Measurements from ENCODE around the gene RBM17.
"Not testable (repeated sequence)": the region's sequence is repeated elsewhere in the genome, so short reads cannot be mapped to it uniquely, and the experiment has no call there.

Gene RBM17

DNA sequence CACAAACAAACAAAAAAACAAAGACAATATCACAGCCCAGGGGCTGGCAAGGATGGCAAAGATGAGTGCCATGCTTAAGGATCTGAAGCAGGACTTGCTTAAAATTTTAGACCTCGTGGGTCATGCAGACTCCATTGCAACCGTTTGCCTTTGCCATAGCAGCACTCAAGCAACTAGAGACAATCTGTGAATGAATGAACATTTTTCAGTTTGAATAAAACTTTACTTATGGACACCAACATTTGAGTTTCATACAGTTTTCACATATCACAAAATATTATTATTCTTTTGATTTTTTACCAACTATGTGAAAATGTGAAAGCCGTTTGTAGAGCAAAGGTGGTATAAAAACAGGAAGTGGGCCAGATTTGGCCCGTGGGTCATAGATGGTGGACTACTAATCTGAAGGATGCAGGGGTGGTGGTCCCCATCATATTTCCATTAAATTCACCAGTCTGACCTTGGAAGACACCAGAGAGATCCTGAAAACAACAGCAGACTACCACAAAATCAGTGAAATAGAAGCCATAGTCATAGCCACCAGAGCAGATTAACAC lies 8.3 kb upstream of the RBM17 start:
- DNase-seq = no peak

DNA sequence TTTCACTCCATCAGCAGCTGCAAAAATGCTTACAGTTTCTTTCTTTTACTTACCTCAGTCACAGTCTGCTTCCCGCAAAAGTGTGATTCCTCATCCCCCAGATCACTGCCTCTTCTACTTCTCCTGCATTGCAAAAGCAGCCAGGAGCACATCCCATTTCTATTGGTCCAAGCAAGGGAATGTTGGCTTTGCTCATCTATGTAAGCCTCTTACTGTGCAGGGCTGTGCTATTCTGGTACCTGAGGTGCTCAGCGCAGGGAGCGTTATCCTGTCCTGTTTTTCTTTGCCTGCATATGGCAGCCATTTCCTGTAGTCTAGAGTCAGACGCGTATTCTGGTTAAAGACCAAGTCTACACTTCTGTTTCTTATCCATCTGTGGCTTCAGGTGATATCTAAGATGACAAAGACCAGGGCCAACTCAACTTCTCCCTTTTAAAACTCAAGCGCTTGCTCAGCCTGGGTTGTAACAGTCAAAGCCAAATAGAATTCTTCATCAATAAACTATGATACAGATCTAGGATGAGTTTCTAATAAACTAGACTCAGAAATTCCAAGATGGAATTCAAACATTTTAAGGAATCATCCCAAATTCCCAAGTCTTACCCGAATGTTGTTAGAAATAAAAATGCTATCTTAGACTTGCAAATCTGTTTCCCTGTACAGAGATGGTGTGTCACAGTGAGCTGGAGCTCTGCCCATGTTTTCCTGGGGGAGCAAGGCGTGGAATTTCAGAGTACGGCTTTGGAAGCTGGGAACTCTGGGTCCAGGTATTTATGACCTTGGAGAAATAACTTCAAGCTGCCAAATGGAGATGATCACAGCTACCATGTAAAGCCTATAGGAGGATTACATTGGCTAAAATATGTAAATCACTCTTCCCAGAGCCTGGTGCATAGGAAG lies 6.1 kb upstream of the RBM17 start:
- DNase-seq = peak in 1 of 5 experiments; percentile 85

DNA sequence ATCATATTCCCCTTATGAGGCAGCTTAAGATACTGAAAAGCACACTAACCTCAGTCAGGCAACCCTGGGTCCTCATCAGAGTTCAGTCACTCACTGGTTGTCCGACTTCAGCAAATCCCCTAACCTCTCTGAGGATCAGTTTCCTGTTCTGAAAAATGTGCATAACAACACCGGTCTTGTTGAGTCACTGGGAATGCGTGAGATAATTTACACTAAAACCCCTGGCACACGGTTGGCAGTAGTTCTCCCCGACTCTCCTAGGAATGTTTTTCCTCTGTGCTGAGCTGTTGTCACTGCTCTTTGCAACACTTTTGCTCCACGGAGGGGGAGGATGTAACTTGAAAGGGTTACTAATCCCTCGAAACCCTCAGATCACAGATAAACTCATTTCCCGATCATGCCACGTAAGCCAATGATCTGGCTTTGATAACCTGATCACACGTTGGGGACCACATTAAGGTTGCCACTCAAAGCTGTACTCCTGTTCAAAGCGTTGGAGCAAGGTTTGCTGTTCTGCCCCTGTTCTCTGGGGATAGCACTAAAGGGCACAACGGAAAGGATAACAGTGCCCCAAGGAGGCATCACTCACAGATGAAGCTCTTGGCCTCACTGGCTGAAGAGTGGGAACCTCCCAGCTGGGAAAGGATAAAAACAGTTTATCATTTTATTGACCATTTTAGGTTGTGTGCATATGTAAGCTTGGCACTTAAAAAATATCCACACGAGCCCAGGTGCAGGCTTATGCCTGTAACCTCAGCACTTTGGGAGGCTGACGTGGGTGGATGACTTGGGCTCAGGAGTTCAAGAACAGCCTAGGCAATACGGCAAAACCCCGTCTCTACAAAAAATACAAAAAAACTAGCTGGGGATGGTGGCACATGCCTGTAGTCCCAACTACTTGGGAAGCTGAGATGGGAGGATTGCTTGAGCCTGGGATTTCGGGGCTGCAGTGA lies 5.0 kb upstream of the RBM17 start:
- peak in 3 of 5 experiments; percentile 41 to 97 (median 53) for DNase-seq

DNA sequence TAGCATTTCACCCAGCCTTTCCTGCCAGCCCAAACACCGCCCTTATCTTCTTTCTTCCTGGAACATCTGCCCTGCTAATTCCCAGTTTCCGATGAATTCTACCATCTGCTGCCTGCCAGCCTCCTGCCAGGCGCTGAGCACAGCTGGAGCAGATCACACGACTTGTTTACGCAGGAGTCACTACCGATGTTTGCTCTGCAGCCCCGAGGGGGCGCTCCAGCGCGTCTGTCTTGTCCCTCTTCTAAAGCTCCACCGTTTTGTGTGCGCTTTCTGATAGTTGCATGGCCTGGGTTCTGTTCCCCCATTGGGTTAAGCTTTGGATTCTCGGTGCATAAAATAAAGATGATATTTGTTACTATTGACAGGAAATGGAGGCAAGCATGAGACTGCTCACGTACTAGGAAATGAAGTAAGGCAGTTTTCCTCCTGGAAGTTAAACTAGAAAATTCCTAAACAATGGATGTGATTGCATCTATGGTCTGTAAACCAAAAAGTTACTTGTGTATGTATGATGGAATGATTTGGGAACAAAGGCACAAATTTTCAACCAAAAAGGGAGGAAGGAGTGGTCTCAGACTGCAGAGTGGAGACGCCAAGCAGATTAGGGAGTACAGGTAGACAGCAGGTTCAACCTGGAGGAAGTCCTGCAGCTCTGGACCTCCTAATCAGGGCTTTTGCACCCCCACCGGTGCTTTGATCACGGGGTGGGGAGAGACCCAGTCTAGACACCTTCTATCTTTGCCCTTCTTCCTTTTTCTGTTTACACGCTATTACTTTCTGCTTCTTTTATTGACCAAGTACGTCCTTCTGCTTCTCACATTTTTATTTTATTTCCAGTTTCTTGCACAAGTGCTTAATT lies 2.2 kb upstream of the RBM17 start:
- DNase-seq = peak; percentile 54 to 95 (median 77)

DNA sequence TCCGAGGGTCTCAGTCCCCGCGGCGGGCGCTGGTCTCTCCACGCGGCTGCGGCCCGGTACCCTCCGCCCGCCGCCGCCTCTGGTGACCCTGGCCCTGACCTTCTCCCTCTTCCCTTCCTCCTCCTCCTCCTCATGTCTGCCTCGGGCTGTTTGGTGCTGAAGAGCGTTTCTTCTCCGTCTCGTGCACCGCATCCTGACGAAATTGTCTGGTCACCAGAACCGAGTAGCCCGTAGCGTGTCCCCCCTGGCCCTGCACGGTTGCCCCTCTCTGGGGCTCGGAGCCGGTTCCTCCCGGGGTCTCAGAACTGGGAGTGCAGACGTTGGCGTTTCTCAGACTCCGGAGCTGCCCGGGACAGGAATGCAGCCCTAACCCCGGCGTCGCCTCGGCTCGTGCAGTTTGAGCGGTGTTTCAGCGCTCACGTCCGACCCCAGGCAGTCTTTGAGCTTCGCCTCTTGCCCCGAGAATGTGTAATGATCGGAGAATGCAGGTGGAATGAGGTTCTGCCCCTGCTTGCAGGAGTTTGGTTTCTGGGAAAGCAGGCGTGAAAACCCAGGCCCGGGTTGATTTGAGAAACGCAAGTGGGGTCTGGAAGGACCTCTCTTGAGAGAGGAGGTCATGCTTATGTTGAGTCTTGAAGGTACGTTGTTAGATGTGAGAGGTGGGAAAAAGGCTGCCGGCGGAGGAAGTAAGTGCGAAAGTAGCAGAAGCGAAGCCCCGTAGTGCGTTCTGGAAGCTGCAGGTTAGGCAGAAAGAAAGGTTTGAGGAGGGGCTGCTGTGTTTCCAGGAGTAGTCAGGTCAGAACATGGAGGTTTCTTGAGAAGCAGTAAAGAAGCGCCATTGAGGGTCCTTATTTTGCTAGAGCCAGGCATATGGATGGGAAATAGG lies 743 bp downstream of the RBM17 start:
- peak in 1 of 5 experiments; percentile 54 for DNase-seq

DNA sequence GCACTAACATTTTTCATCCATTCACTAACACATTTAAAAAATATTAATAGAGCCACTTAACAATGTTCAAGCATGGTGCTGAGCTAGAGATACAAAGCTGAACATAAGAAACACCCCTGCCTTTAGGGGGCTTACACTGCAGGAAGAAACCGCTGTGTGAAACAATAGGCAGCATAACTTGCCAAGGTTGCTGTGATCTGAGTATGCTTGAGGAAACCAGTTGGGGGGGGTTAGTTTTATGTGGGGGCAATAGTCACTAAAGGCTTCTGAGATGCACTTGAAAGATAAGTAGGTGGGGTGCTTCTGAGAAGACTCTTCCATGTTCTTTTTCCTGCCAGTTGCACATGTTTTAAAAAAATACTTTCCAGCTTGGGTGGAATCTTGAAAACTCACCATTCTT lies 2.8 kb downstream of the RBM17 start:
- peak in 1 of 5 experiments; percentile 77 for DNase-seq

DNA sequence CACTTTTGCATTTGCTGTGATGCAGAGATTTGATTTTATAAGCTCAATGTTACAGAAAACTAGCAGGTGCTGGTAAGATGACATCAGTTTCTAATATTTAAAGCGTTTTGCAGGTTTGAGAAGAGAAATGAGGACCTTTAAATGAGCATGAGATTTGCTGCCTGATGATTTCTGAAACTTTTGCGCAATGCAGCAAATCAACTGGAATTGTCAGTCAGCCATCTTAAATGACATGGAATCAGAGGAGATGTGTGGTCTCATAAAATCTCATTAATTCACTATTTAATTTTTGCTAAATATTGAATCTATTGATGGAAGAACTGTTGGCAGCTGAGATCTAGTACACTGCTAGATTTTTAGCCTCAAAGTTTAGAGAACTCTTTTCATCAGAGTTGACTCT lies 3.9 kb downstream of the RBM17 start:
- DNase-seq = no peak

DNA sequence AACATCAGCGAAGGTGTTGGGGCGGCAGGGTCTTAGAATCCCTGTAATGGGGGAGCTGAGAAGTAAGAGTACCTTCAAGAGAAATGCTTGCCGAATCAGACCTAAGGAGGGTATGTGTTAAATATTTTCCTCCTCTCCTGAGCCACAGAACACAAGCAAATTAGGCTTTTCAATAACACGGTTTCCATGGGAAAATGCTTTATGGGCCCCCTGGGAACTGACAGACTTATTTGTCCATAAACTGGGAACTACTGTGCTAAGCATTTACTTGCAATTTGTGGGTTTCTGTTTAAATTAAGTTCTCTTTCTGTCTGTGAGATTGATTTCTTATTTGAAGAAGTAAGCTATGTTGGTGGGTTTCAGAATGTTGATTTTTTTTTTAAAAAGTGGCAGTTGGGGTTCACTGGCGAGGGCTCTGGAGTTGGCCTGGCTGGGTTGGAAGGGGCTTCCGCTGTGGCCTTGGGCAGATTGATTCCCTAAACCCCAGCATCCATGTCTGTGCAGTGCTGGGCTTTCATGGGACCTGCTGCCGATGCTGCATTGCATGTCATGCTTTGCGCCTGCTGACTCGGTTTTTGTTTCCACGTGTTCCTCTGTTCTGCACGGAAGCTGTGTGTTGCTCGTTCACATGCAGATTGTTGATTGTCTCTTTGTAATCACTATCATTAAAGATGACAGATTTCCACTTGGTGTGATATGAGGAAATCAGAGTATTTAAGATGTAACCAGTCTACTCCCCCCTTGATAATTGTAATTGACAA lies 7.2 kb downstream of the RBM17 start:
- DNase-seq = no peak

DNA sequence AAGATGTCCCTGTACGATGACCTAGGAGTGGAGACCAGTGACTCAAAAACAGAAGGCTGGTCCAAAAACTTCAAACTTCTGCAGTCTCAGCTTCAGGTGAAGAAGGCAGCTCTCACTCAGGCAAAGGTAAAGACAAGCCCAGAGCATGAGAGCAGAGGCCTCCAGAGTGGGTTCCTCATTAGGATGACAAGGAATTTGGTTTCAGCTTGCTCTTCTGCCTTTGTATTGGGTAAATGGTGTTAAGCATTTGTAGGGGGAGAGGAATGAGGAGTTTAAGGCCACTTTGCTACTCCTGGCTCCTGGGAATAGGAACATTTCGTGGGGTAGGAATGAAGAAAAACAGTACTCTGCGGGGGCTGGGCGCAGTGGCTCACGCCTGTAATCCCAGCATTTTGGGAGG lies 8.2 kb downstream of the RBM17 start:
- no peak for DNase-seq

DNA sequence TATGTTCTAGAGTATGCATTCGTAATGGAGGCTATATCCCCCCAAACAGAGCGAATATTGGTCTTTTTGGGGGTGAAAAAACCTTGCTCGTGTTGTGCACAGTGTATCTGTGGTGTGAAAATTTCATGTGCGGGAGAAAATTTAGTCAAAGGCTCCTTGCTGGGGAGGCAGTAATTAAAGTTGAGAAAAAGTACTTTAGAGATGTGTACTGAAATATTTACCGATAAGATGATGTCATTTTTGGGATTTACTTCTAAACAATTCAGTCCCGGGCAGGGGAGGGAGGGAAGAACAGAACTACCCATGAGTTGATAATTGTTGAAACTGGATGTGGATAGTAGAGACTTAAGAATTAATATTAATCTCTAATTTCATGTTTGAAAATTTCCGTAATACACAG lies 9.3 kb downstream of the RBM17 start:
- DNase-seq = no peak

DNA sequence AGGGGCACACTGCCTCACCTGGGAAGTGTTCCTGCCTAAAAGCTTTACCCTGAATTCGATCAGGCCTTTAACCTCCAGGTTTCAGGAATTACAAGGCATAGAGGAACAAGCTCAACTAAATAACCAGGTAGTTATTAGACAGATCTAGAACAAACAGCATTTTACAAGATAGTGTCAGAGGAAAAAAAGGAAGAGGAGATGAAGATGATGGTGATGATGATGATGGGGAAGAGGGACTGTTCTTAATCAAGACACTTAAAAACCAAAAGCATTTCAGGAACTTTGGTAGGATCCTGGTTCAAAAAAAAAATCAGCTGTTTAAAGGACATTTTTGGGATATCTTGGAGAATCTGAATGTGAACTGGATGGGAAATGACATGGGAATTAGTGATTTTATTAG lies 11.5 kb downstream of the RBM17 start:
- DNase-seq = no peak

DNA sequence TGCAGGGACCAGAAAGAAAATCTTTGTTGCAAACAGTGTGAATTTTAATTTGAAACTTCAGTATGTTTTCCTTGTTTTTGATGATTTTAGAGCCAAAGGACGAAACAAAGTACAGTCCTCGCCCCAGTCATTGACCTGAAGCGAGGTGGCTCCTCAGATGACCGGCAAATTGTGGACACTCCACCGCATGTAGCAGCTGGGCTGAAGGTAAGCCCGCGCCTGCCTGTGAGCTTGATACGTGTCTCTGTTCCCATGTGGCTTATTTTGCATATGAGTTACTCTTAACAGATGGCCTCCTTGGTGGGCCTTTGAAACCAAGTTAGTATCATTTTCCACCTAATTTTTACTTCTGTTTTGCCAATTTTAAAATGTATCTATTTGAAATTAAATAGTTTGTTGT lies 12.3 kb downstream of the RBM17 start:
- no peak for DNase-seq

DNA sequence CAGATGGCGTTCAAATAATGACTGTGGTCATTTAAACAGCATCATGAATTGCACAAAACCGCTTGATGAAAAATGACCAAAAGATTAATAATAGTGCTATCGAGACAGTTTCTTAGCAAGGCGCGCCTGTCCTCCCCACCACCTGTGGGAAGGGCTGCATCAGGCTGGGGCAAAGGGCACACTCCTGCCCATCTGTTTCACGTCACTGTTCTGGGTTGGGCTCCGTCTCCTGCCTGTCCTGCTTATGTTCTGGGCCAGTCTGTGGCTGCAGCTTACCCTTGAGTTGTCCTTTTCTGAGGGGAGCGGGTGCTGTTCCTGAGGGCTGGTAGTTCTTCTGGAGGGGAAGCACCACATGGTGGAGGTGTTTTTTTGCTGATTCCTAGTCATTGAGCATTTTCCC lies 13.3 kb downstream of the RBM17 start:
- DNase-seq = no peak

DNA sequence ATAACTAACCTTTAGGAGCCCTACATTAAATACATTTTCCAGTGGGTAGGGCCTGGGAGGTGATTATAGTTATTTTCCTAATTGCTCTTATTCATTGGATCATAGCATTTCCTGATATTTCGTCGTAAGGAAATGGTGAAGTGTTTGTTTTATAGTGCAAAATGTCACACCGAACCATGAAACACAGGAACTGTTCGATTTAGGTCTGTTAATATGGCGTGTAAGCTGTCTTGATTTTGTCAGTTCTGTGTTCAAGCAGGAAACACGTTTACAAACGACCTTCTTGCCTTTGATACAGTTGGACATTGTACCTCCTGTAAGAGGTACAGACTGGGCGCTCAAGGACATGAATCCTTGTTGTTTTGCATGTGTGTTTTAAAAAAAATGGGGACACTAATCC lies 14.8 kb downstream of the RBM17 start:
- no peak for DNase-seq

DNA sequence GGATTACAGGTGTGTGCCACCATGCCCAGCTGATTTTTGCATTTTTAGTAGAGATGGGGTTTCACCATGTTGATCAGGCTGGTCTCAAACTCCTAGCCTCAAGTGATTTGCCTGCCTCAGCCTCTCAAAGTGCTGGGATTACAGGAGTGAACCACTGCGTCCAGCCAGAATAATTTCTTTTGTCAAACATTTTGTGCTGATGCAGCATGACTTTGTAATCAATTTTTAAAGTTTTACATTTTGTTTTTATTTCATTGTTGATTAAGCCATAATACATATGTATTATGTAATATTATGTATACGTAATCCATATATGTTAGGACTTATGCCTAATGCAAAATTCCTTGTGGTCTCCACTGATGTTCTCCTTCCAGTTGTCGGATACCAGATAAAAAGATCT lies 18.8 kb downstream of the RBM17 start:
- not testable (repeated sequence) for DNase-seq

DNA sequence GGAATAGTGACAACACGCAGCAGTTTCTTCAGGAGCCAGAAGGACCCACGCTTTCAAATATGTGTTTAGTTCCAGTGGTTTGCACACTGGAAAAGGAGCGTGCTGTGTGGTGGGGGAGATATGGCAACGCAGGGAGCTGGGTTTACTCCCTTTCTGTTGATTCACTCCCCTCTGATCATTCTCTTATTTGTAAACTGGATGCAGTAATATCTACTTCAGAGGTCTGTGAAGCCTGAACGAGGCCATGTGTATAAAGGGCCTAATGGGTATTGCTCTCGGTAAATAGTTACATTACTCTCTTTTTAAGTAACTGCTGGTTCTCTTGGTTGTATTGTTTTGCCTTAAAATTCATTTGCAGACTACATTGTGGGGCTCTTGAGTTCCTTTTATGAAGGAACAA lies 19.2 kb downstream of the RBM17 start:
- DNase-seq = no peak

DNA sequence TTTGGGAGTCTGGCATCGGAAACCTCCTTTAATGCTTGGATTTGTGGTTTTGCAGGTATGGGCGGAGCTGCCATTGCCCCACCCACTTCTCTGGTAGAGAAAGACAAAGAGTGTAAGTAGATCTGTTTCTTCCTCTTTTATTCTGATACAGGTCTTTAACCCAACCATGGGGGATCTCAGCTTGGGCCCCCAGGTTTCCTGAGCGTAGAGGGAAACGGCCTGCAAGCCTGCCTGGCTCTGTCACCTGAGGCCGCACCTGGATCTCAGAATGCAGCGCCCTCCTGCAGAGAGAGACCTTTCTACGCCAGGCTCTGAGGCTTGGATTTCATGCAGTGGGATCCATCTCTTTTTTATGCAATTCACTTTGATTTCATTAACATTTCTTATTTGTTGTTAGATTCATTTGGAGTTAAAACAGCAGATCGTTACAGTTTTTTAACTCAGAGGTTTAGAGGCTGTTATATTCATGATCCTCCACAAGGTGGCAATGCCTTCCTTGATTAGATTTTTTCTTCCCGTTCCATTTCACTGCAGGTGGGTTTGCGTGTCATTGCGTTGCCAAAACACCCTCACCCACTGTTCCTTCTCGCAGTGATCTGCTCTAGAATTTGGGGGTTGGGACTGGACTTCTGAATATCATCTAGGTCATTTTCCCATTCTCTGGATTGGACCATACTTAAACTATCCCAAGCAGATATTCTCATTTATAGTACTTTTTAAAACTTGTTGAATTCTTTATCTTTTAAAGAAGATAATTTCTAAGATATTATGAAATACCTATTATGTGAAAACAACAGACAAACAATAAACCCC lies 20.0 kb downstream of the RBM17 start:
- DNase-seq = peak in 2 of 5 experiments; percentile 39 to 67

DNA sequence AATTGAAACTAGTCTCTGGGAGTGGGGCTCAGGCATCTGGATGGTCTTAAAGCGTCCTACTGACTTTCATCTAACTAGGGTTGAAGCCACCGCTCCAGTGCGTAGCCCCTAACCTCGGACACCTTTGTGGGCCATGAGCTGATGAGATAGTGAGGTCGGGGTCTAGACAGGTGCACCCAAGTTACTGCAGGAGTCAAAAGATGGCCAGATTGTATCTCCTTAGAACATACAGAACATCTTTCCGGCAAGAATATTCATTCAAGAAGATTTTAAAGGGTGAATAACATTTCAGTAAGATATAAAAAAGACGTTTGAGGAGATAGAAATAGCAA lies 20.6 kb downstream of the RBM17 start:
- DNase-seq = peak in 1 of 5 experiments; percentile 11

DNA sequence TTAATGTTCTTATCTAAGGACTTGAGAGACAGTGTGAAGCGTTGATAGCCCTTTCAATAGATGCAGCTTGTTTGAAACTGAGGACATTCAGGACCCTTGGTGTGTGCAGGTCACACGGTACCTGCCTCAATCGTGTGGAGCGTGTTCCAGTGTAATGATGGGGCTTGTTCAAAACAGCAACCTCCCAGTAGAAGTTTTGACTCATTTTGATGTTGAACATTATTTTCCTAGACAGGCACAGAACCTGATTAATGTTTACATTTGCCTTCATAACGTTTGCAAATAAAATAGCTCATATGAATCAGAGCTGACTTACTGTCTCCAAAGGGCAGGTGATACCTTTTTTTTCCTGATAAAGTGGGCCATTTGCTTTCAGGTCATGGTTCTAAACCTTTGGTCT lies 21.3 kb downstream of the RBM17 start:
- DNase-seq = no peak

DNA sequence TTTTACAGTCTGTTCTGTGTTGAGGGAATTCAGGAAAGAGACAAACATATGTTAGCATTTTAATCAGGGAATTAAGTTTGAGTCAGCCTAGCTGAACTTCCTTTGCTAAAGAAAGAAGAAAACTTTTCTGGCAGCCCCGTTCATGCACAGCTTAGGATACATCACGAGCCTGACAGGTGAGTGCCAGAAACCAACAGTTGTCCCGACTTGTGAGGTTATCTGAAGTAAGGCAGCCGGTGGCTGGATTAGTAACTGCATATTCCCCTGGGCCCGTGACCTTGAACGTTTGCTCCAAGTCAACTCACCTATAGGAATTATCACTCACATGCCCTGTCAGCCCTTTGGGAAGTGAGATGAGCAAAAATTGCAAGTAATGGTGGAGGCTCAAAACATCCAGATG lies 24.1 kb downstream of the RBM17 start:
- no peak for DNase-seq

Measured in T-helper 2 cell (primary cell).